K562 (cell line): Measurements from ENCODE around the gene LRRC30. TPM values are rescaled to one million over a fixed set of nuclear protein-coding genes. Genes with fewer than 3 reads are reported as not detected.

ENCODE experiments used
- ATAC-seq: fragments of 200-7000 bp; cut with Tn5 transposase; 3 replicates; pipeline ENCODE4 v1.9.1; 2020; ENCODE audit warnings: moderate library complexity
- BruUV-seq: library from RNA; stranded (reverse); fragments of 400-500 nt; replicated peaks from 2 replicates; lab custom pipeline; 2021; lab: Mats Ljungman, UMichigan
- CTCF ChIA-PET: fragments of 300-600 bp; formaldehyde crosslinking; extraction: SDS; loops from one replicate; lab custom pipeline; 2021; ENCODE audit warnings: low intra/inter-chr PET ratio; lab: Yijun Ruan, JAX
- POLR2A ChIA-PET: fragments of 300-600, 350-650 bp; sonication (Branson Sonifier 250); formaldehyde crosslinking; extraction: SDS; loops from one replicate; lab custom pipeline; 2021; ENCODE audit warnings: antibody characterized with exemption, inconsistent platforms; lab: Yijun Ruan, JAX
- DNase-seq, 4 experiments: peaks; one replicate each; pipeline versions ENCODE4 v3.0.0 to v3.0.0-alpha.2; 2011 to 2018; ENCODE audit warnings: low spot score in 3 of 4, mixed read lengths in 3 of 4; ENCODE audit errors: extremely low read depth in 1 of 4
- FAIRE-seq: peaks from 2 replicates; lab custom pipeline; 2011; peaks lifted over from hg19 to GRCh38; lab: Jason Lieb, UNC
- H2AFZ ChIP-seq: 2 replicates; pipeline ENCODE4 v1.6.0; 2011; ENCODE audit warnings: low read depth, low read length, control low read depth, inconsistent platforms
- H3K27ac ChIP-seq: fragments of 200-600 bp; 3 replicates; pipeline ENCODE4 v1.8.0; 2011; ENCODE audit warnings: low read depth, mild to moderate bottlenecking, control low read depth, inconsistent platforms, low read length, moderate library complexity, mixed read lengths; ENCODE audit errors: extremely low read depth
- H3K27me3 ChIP-seq, 2 experiments: fragments of 300-600 bp in 1 of 2; 2 replicates in 1 of 2; 3 replicates in 1 of 2; pipeline versions ENCODE4 v1.6.0 to v1.8.0; 2011; ENCODE audit warnings: inconsistent platforms in 2 of 2, low read length in 2 of 2, mild to moderate bottlenecking in 1 of 2, mixed read lengths in 1 of 2, moderate library complexity in 1 of 2; ENCODE audit not compliant: control insufficient read depth in 2 of 2, insufficient read depth in 2 of 2
- H3K36me3 ChIP-seq: fragments of 300-600 bp; 3 replicates; pipeline ENCODE4 v1.8.0; 2011; ENCODE audit warnings: mild to moderate bottlenecking, low read length, inconsistent platforms; ENCODE audit not compliant: control insufficient read depth, insufficient read depth
- H3K4me1 ChIP-seq, 2 experiments: fragments of 200-600 bp in 1 of 2; replicated peaks in 1 of 2; 2 replicates in 1 of 2; 3 replicates in 1 of 2; pipeline versions ENCODE4 v1.5.1 to v1.8.0; 2011; ENCODE audit warnings: inconsistent platforms in 2 of 2, low read length in 2 of 2, mild to moderate bottlenecking in 1 of 2, mixed read lengths in 1 of 2, moderate library complexity in 1 of 2; ENCODE audit not compliant: control insufficient read depth in 2 of 2, insufficient read depth in 2 of 2
- H3K4me2 ChIP-seq: 2 replicates; pipeline ENCODE4 v1.6.1; 2011; ENCODE audit warnings: low read length, control low read depth, inconsistent platforms, mixed read lengths; ENCODE audit not compliant: insufficient read depth
- H3K4me3 ChIP-seq: fragments of 200-600 bp; sonication (generic), shearing (Covaris generic); 2 replicates; pipeline ENCODE4 v1.5.1; 2016; ENCODE audit warnings: control low read depth, inconsistent platforms
- H3K79me2 ChIP-seq: fragments of 200-600 bp; 3 replicates; pipeline ENCODE4 v1.8.0; 2011; ENCODE audit warnings: low read length, inconsistent platforms; ENCODE audit not compliant: control insufficient read depth, insufficient read depth
- H3K9ac ChIP-seq, 2 experiments: 2 replicates each; pipeline versions ENCODE4 v1.6.0 to v1.6.1; 2011; ENCODE audit warnings: low read depth in 2 of 2, low read length in 2 of 2, control low read depth in 1 of 2, inconsistent platforms in 1 of 2, mild to moderate bottlenecking in 1 of 2, mixed read lengths in 1 of 2; ENCODE audit not compliant: insufficient read depth in 1 of 2
- H3K9me1 ChIP-seq: one replicate; pipeline ENCODE4 v1.6.0; 2011; ENCODE audit warnings: inconsistent platforms, mild to moderate bottlenecking, low read length, moderate library complexity; ENCODE audit not compliant: control insufficient read depth, insufficient read depth
- H3K9me3 ChIP-seq: replicated peaks from 2 replicates; pipeline ENCODE4 v1.5.1; 2011; ENCODE audit warnings: low read depth, low read length, inconsistent platforms; ENCODE audit not compliant: control insufficient read depth, insufficient read depth
- H4K20me1 ChIP-seq: replicated peaks from 2 replicates; pipeline ENCODE4 v1.6.1; 2011; ENCODE audit warnings: low read length, inconsistent platforms, mixed read lengths; ENCODE audit not compliant: control insufficient read depth, insufficient read depth
- BHLHE40 ChIP-seq: IDR thresholded peaks from 2 replicates; pipeline ENCODE4 v1.6.1; 2011; ENCODE audit warnings: low read length, improper control_type of control experiment
- HNRNPH1 ChIP-seq: fragments of 200-400 bp; formaldehyde crosslinking; optimal IDR thresholded peaks from 2 replicates; pipeline ENCODE3; 2017; ENCODE audit warnings: low read depth, mild to moderate bottlenecking, low read length, moderate library complexity
- KDM1A ChIP-seq, 2 experiments: fragments of 450-650 bp; IDR thresholded peaks; 2 replicates each; pipeline ENCODE4 v1.6.1; 2016; ENCODE audit warnings: mild to moderate bottlenecking in 2 of 2
- NCOA2 ChIP-seq, 2 experiments: fragments of 450-650 bp; IDR thresholded peaks; 2 replicates each; pipeline ENCODE4 v1.6.1; 2018; ENCODE audit warnings: mild to moderate bottlenecking in 2 of 2, moderate library complexity in 1 of 2; ENCODE audit not compliant: partially characterized antibody in 2 of 2
- NCOA6 ChIP-seq: fragments of 450-650 bp; IDR thresholded peaks from 2 replicates; pipeline ENCODE4 v1.6.1; 2017; ENCODE audit warnings: mild to moderate bottlenecking
- PATZ1 ChIP-seq: fragments of 250-450 bp; sonication (Bioruptor Pico); IDR thresholded peaks from 2 replicates; pipeline ENCODE4 v1.5.0; 2020; ENCODE audit warnings: mild to moderate bottlenecking, borderline replicate concordance
- PTTG1 ChIP-seq: fragments of 450-650 bp; IDR thresholded peaks from 2 replicates; pipeline ENCODE4 v1.6.1; 2016; ENCODE audit warnings: low read depth, mild to moderate bottlenecking, missing genetic modification characterization, missing compliant biosample characterization
- SRF ChIP-seq, 2 experiments: fragments of 250-450, 450-650 bp in 1 of 2; sonication (Bioruptor Pico) in 1 of 2; sonication (generic) in 1 of 2; formaldehyde crosslinking; IDR thresholded peaks; 2 replicates each; pipeline versions ENCODE4 v1.5.0 to v1.5.1; 2020 to 2022; ENCODE audit warnings: mild to moderate bottlenecking in 1 of 2, missing genetic modification reagents in 1 of 2
- TFAM ChIP-seq: fragments of 250-450 bp; sonication (Bioruptor Pico); conservative IDR thresholded peaks from 2 replicates; pipeline ENCODE4 v1.5.0; 2021; ENCODE audit warnings: mild to moderate bottlenecking, moderate library complexity
- ZNF561 ChIP-seq: fragments of 450-650 bp; formaldehyde crosslinking; conservative IDR thresholded peaks from 2 replicates; pipeline ENCODE4 v1.4.0; 2020; ENCODE audit warnings: mild to moderate bottlenecking, moderate library complexity
- WGBS: fragments of 100-300 bp; shearing (Covaris generic); methylation state at CpG from one replicate; pipeline ENCODE4 v1.1.6; 2016; ENCODE audit warnings: low coverage, mixed read lengths; ENCODE audit not compliant: insufficient coverage; ENCODE audit errors: missing lambda C conversion rate; 5-methylcytosine and 5-hydroxymethylcytosine counted together
- in situ Hi-C: fragments of 300-500 bp; cut with MboI; formaldehyde crosslinking; loops from 4 replicates; pipeline ENCODE4 v1.15.0; 2018; ENCODE audit warnings: inconsistent platforms, mixed read lengths
- intact Hi-C: fragments of 100-400 bp; cut with micrococcal nuclease; formaldehyde crosslinking; loops from 2 replicates; pipeline ENCODE4 v1.14.2; 2022
- polyA plus RNA-seq, 8 experiments: library from polyadenylated mRNA; depleted of rRNA in 4 of 8; stranded (reverse) in 5 of 8; unstranded in 3 of 8; fragments of >200 nt; fragmentation: Nextera tagmentation in 2 of 8; fragmentation: Illumina TruSeq in 1 of 8; extraction: Ambion mirVana in 2 of 8; extraction: Trizol in 1 of 8; gene quantifications; 2 replicates each; pipeline versions ENCODE4 v1.2.1 to v1.2.3, GENCODE V29; 2011 to 2014; ENCODE audit warnings: inconsistent platforms in 1 of 8, missing spikeins in 1 of 8
- total RNA-seq, 7 experiments: library from RNA; depleted of rRNA in 6 of 7; stranded (reverse); fragments of >200 nt in 6 of 7; fragmentation: Illumina TruSeq in 2 of 7; extraction: Trizol in 2 of 7; gene quantifications; 2 replicates each; pipeline versions ENCODE4 v1.2.1 to v1.2.3, GENCODE V29; 2011 to 2021; ENCODE audit warnings: low replicate concordance in 1 of 7
- TF ChIP-seq, protein P1 (sequence below): fragments of 450-650 bp; IDR thresholded peaks from 2 replicates; pipeline ENCODE4 v1.6.1; 2016; ENCODE audit warnings: borderline replicate concordance

The LRRC30 gene
- total and polyA plus RNA-seq, 9 of the 15 experiments (the other 6 are each of a cell fraction or from before 2014, with no cell fraction given), result not detected

DNA sequence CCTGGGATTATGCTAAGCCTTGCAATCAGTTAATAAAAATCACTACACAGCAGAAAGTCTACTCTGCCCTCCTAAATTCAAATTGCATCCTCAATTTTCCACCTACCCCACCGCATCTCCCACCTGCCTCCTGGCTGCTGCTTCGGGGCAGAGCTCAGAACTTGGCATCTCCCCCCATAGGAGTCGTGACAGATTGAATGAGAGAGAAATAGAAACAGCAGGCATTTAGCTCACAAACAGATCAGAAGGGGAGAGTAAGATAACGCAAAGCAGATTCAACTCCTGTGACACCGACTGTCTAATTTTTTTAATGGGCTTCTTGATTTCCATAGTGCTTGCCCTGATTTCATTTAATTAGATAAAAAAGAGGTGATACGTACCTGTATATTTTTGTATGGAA lies 24.7 kb upstream of the LRRC30 start:
- Histone ChIP-seq H3K36me3 (no peaks in the 10 kb centered on the region), H4K20me1 (no peaks in the 10 kb centered on the region), H3K79me2 (no peaks in the 10 kb centered on the region), H3K4me1 (no peaks in the 10 kb centered on the region), H3K9me3 (no peaks in the 10 kb centered on the region), H3K27ac (no peak overlapping the region)
- CTCF ChIA-PET, result no interaction called here
- POLR2A ChIA-PET, result no interaction called here
- WGBS, result under 1% methylated on average over 6 of the region's 6 CpGs
- TF ChIP-seq NCOA2 (IDR thresholded peaks at IDR 0.05; ENCODE audit: partially characterized antibody in 2 of 2), result no peak
- TF ChIP-seq ZNF561 (CRISPR knock-in tag), result no peak
- no peak for TF ChIP-seq BHLHE40
- no peak for TF ChIP-seq SRF (CRISPR knock-in tag; IDR thresholded peaks at IDR 0.05)
- no peak for TF ChIP-seq TFAM (CRISPR knock-in tag)
- TF ChIP-seq, all 486 proteins: peak for 0
- ATAC-seq, result no peak
- H2AFZ ChIP-seq, result no peak overlapping the region
- in situ Hi-C loops (no loop called here), intact Hi-C loops (no loop called here)
- no TSS peak for BruUV-seq
- FAIRE-seq, result no peak
- no peak for DNase-seq
- H3K27me3 ChIP-seq, result peaks cover 8 to 18% of the 10 kb centered on the region in 2 experiments; a peak in 3 of 5 replicates
- no peak overlapping the region for H3K4me3 ChIP-seq
- H3K4me2 ChIP-seq, result no peak overlapping the region
- H3K9me1 ChIP-seq, result no peaks in the 10 kb centered on the region
- H3K9ac ChIP-seq, result no peak overlapping the region

GRCh38 chr18:7207366-7207915 lies 23.4 kb upstream of the LRRC30 start:
- DNase-seq (no peak), FAIRE-seq (no peak), ATAC-seq (no peak)
- WGBS, result 0% methylated on average over 4 of the region's 4 CpGs
- Histone ChIP-seq H2AFZ (no peak overlapping the region), H3K27ac (no peak overlapping the region), H3K4me1 (no peaks in the 10 kb centered on the region), H3K9me3 (no peaks in the 10 kb centered on the region), H3K9me1 (no peaks in the 10 kb centered on the region), H3K4me3 (no peak overlapping the region), H3K4me2 (no peak overlapping the region), H4K20me1 (no peaks in the 10 kb centered on the region), H3K79me2 (no peaks in the 10 kb centered on the region), H3K9ac (no peak overlapping the region), H3K36me3 (no peaks in the 10 kb centered on the region), H3K27me3 (peaks cover 8 to 12% of the 10 kb centered on the region in 2 experiments; a peak in 3 of 5 replicates)
- no TSS peak for BruUV-seq
- in situ Hi-C loops (no loop called here), intact Hi-C loops (no loop called here)
- ChIA-PET CTCF (no interaction called here), POLR2A (no interaction called here)
- TF ChIP-seq, protein P1, sequence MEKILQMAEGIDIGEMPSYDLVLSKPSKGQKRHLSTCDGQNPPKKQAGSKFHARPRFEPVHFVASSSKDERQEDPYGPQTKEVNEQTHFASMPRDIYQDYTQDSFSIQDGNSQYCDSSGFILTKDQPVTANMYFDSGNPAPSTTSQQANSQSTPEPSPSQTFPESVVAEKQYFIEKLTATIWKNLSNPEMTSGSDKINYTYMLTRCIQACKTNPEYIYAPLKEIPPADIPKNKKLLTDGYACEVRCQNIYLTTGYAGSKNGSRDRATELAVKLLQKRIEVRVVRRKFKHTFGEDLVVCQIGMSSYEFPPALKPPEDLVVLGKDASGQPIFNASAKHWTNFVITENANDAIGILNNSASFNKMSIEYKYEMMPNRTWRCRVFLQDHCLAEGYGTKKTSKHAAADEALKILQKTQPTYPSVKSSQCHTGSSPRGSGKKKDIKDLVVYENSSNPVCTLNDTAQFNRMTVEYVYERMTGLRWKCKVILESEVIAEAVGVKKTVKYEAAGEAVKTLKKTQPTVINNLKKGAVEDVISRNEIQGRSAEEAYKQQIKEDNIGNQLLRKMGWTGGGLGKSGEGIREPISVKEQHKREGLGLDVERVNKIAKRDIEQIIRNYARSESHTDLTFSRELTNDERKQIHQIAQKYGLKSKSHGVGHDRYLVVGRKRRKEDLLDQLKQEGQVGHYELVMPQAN, result no peak
- TF ChIP-seq PATZ1 (CRISPR knock-in tag) (no peak), KDM1A (IDR thresholded peaks at IDR 0.05) (no peak), NCOA6 (no peak), PTTG1 (tag) (no peak), HNRNPH1 (no peak)
